HG03103 (cell line): ENCODE data around the gene ZBTB20.

ENCODE experiments used
- ATAC-seq: cut with Tn5 transposase; IDR thresholded peaks from one replicate; pipeline ENCODE4 v1.9.1; 2021; ENCODE audit warnings: low read depth; ENCODE audit not compliant: unreplicated experiment

The ZBTB20 gene

DNA sequence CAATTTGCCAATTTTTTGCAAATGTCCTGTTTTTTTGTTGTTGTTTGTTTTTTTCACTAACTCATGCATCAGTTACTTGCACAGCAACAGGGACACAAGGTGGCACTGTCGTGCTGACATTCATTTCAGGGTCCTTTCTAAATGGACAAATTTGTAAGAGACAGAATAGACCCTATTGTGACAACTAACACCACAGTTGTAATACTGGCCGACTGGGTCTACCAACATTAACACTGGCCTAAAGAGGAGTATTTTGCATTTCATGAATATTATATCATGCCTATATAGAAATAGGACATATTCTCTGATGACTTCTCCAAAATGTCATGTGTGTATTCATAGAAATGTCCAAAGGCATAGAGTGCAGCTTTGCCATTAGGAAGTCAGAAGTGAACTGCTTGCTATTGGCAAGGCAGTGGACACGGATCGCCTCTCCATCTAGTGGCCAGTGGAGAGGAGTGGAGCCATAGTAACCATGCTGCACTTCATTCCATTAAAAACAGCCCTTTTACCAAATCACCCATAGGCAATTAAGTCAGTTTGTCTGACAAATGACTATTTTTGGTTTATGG lies 54.8 kb downstream of the ZBTB20 start:
- ATAC-seq = no peak

DNA sequence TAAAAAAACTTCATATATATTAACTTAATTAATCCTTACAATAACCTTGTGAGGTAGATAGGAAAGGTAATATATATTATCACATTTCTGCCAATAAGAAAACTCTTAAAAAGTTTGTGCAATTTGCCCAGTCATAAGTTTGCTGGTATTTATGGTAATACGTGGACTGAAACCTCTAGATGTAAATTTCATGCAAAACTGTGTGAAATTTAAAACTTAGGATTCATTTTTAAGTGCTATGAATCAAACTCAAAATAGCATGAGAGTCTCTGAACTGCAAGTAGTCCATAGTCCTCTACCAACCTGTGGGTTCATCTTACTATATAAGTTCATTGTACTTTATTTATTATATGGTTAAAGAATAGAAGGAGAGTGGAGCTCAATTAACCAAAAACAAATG lies 56.4 kb downstream of the ZBTB20 start:
- ATAC-seq = no peak

DNA sequence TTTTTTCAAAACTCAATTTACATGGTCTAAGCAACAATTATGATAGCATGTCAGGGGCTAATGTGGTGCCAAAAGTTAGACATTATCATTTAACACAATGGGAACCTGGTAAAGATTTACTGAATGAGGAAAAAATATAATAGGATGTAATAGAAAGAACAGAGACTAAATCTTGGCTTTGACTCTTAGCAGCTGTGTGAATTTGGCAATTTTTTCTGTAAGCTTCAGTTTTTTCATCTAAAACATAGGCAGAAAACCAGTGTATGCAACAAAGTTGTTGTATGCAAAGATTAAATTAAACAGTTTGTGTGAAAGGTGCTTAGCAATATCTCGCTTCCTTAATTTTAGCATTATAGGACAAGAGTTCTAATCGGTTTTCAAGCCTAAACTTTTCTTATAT lies 57.6 kb downstream of the ZBTB20 start:
- no peak for ATAC-seq

DNA sequence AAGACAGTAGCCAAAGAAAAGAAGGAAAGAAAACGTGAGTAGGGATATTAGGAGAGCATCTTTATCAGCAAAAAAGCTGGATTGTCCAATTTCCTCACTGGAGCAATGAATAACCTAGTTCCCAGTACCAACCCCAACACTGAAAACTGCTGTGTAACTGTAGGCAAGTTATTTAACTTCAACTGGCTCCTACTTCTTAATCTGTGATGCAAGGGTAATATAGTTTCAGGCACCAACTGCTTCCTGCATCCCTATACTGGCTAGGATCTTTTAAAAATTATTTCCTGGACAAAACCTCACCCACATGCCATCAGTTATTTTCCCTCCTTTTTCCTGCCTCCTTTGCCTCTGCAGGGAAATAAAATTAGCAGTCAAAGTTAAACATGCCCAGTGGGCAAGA lies 59.6 kb downstream of the ZBTB20 start:
- ATAC-seq = no peak

DNA sequence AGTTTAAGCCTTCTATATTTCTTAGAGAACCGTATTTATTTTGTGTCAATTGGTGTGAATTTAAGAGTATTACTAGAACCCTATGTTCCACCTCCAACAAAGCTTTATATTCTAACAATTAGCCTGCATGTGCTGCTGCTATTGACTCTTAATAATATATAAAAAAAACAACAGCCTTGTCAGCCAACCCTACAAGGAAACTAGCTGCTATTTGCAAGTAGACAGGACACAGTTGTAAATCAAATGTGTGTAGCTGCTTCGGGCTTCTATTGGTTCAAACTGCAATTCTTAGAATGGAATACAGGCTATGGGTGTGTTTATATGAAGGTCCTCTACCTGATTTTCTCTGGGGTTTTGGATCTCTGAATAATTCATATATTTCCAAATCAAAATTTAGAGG lies 60.7 kb downstream of the ZBTB20 start:
- no peak for ATAC-seq

DNA sequence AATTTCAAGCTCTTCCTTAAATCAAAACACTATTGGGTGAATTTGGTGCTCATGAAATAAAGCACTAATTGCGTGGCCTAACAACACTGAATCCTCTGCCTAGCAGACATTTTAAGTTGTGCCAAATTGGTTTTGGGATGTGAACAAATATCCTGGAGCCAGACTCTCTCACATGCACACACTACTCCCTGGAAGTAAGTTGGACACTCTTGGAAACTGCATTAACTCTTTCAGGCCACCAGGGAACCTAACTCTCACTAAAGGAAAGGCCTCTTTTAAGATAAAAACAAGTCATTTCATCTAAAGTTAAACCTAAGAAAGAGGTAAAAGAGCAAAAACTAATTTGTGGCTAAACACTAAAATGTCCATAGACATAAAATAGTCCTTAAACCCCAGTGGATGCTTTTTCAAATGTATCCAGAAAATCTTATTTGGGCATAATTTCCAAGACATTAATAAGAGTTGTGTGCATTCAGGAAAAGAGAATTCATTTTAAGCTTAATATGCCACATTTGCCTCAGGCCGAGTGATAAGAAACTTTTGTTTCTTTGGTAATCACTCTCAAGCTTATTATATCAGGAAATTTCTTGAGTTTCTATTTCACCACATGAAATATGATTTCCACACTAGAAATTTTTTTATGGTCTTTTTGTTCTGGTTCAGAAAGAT lies 61.8 kb downstream of the ZBTB20 start:
- ATAC-seq = no peak

DNA sequence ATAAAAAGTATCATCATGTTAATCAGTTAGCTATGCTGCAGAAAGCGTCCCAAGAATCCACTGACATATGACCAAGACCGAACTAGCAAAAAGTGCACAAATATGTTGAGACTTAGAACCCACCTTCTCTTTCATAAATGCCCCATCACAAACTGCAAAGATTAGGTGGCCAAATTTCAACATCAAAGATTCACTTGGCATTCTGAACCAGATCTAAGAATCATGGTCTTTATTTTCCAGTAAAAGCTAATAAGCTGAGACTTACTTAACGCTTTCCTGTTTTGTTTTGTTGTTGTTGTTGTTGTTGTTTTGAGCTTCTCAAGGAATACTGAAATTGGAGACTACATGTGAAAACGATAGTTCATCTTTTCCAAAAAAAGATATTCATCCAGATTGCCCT lies 62.4 kb downstream of the ZBTB20 start:
- ATAC-seq = no peak

DNA sequence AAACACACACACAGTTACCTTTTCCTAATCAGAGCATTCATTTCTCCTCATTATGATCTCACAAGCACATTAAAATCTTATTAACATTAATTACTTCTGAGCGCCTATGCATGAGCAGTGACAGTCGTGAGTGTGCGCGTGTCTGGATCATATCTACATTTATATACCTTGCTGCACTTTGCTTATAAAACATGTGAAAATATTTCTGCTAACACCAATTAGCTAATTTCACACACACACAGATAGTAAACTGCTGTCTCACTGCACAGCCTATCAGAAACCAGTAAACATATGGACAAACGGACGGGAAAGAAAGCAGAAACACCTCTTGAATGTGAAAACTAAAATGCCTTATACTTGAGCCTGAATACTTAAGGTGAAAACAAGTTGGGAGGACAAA lies 64.8 kb downstream of the ZBTB20 start:
- no peak for ATAC-seq

DNA sequence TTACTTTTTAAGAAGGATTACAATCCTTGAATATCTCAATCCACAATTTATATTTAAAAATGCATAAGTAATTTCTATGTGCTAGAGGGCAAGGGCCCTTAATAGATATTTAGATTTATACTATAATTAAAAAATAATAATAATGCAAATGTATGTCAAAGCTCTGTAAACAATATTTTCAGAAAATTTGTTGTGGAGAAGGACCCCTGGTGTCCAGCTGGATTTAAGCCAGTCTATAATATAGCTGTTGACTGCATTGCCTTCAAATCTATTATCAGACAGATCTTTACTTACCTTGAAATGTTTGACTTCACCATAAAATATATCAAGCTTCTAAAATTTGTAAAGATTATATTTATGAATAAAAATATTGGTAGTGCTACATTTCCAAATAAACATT lies 65.6 kb downstream of the ZBTB20 start:
- no peak for ATAC-seq

DNA sequence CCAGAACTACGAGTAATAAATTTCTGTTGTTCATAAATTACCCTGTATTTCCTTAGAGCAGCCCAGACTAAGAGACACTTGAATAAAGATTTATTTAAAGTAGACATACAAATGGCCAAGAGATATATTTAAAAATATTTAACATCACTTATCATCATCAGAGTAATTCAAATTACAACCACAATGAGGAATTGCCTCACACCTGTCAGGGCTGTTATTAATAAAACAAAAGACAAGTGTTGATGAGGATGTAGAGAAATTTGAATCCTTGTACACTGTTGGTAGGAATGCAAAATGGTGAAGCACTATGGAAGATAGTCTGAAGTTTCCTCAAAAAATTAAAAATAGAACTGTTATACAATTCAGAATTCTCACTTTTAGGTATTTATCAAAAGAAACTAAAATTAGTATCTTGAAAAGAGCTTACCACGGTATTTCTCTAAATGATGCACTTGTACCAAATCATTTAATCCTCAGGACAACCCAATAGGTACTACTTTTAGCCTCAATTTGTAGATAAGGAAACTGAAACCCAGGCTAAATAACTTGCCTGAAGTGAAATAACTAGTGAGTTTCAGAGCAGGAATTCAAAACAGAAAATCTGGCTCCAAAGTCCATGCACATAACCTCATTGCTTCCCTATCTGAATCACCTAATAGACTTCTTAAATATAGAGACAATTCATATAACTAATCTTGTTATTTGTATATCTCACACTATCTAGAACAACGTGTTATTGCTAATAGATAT lies 69.4 kb downstream of the ZBTB20 start:
- ATAC-seq = no peak

DNA sequence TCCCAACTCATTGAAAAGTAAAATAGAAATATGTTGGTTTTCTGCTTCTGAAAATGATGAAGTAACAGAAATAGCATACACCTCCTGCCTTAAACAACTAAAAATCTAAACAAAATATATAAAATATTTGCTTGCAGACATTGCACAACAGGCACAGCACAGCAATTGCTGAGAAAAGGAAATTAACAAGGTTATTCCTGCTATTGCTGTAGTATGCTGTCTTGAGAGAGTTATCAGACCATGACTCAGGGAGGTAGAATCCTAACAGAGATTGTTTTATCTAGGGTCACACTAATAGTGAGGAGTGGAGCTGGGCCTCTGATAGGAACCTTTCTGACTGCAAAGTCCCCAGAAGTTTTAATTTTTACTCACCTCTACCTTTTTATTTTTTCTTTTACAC lies 72.6 kb downstream of the ZBTB20 start:
- ATAC-seq = no peak

DNA sequence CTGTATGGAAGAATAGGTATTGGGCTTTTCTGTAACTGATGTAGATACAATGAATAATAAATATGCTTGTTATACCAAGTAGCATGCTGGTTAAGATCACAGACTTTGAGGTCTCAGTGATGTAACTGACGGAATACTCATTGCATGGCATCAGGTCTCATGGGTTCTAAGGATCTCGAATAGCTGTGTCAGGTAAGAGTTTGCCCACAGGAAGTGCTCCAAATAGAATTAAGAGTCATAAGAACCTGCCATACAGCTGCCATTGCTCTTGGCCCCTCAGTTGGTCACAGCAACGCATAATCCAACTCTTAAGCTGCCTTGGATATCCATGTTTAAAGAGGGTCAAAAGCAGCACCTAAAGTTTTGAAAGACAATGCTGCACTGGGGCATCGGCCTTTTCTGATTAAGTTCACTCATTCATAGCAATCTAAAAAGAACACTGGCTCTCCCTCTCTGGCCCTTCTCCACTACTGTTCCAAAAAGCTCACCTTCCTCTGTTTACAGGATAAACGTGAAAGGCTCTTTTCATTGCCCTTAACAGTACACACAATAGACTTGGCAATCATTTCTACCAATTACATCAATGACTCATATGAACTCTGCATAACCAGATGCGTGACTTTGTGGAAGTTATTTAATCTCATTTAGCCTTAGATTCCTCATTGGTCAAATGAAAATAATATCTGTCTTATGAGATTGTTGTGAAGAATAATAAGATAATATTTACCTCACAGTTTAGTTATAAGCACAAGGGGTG lies 74.6 kb downstream of the ZBTB20 start:
- no peak for ATAC-seq

DNA sequence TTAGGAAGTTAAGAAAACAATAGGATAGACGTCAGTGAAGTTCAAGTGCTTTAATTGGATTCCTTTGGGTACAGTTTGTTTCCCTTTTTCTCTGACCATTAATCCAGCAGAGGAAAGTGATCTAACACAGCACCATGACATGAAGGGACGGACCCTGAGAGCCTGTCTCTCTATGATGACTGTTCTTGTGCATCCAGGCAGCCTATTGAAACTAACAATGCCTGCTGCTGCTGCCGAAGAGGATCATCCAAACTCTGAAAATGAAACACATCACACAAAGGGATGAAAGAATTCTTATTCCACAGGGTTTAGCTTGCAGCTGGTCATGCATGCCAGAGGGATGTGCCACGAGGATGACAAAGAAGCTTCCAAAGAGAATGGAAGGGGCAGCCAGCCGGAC lies 75.5 kb downstream of the ZBTB20 start:
- no peak for ATAC-seq

DNA sequence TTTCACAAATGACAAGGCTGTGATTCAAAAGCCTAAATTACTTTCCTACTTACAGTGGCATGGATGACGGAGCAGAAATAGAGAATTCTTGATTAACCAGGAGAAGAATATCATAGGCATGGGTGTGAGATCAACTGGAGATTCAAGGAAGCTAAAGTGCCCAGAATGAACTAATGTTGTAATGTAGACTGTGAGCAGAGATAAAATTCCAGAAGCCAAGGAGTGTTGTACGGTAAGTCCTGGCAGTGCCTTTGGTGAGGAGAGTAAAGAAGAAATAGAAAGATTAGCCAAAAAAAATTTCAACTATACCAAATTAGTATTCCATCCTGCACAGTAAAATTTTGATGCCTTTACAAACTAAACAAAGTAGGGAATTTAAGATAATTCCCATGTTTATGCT lies 75.9 kb downstream of the ZBTB20 start:
- no peak for ATAC-seq

DNA sequence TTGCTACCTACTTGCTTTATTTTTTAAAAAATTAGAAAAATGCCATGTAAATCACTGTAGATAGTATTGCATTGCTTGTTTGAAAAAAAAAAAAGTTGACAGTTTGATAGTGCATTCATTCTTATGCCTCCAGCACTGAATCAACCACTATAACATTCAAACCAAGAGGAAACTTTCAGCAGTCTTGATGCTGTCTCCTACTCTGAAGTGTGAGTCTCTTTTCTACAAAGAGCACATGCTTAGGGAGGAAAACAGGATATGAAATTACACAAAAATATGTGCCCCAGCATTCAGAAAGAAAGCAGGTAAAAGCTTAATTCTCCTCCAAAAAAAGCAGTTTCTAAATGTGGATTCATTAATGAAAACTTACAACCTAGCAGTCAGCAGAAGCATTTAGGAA lies 78.3 kb downstream of the ZBTB20 start:
- no peak for ATAC-seq

DNA sequence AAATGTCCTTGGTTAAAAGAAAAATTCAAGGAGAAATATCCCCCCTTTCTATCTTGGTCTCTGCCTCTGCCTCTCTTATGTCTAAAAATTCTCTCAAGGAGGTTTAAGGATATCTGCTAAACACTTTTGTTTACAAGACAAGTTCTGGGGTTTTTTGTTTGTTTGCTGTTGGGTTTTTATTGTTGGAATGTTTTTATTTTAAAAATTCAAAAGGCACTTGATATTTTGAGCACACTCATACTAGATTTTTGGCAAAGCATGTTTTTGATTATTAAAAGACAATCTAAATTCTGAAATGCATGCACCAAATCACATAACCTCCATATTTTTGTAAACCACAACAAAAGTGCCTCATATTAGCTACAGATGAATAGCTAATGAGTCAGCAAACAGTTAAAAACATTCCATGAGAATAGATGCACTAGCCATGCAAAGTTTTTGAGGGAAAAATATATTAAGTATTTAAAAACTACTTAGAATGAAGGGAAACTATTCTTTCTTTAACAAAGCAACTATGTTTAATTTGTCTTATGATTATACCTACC lies 84.6 kb downstream of the ZBTB20 start:
- no peak for ATAC-seq

DNA sequence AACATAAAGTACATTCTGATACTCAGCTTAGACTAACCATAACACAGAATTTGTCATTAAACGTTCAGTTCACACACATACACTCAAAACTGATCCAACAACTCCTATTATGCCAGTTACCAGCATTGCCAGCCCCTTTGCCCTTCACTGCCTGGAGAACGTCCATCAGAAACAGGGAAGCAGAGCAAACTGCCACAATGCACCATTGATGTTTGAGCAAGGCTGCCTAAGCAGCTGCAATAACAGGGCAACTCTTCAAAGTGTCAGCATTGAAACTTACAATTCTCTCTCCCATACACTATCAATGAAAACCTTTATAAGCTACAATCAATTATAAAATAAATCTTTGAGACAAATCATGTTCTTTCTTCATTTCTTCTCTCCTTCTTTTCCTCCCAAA lies 85.1 kb downstream of the ZBTB20 start:
- no peak for ATAC-seq

DNA sequence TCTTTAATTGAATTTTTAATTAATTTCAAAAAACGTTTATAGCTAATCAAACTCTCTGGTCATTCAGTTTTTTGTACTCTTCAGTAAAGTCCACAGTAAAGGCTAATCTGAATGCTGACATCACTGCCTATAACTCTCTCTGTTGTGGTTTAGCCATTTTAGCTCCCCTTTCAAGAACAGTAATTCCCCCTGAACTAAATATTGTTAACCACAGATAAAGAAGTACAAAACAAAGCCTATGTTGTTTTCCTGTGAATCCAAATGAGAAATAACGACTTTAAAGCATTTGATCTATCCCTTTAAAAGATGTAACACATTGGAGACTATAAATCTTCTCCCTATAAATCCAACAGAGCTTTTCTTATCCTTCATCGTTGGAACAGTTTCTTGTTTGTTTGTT lies 94.2 kb downstream of the ZBTB20 start:
- ATAC-seq = no peak

DNA sequence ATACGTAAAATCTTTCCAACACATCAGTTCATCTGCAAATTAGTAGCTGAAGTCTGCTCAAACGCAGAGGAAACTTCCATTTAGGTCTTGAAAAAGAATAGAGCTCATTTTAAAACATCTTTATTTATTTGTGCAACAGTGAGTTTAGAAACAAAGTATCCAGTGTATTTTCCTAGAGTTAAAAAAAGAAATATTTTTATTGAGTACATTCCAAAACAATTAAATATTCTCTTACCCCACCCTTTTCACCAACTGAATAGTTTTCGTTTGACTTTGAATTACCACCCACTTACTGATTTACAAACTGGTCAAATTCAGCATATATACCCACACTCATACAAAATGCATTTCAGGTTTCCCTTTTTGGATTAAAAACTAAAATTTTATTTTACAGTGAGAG lies 104.7 kb downstream of the ZBTB20 start:
- no peak for ATAC-seq

DNA sequence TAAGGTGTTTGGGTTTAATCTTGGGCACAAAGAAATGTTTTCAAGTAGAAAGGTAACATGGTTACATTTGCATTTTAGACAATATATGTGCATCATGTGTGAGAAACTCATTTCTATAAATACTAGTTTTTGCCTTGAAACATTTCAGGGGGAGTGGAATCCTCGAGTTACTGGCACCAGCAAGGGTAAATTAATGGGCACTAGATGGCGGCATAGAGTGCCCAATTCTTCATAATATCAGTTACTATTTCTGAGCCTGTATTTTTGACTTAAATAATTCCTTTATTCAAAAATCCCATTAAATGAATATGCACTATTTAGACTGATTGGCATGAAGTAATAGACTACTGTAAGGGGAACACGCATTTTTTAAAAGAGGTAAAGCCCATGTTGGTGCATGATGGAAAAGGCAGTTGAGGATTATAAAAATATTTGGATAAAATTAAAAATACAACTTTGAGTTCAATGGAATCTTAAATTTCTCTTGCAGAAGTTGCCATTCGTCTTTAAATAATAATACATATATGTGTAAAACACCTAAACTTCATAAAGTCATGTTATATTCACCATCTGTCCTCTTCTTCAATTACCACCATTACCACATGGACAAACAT lies 106.3 kb downstream of the ZBTB20 start:
- ATAC-seq = peak; percentile 58

DNA sequence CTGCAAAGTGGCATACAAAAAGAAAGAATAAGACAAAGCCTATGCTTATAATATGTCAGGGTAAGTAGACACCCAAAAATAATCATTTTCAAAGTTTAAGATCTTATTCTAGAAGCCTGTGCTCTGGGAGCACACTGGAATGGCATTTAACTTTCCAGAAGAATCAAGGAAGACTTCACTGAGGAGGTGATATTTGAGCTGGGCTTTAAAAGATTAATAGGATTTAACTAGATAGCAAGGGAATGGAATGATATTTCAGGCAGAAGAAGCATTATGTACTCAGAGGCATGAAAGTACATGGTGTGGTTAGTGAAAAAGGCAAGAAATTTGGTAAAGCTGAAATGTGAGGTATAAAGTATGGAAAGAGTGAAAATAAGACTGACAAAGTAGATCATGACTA lies 106.8 kb downstream of the ZBTB20 start:
- ATAC-seq = no peak
